Lower leg skin (tissue), 4 donors: Measurements from ENCODE around the gene FBXO2. TPM values are rescaled to one million over a fixed set of nuclear protein-coding genes. Genes with fewer than 3 reads are reported as not detected.

Source experiments
- DNase-seq, 2 donors: peaks; one replicate each; pipeline ENCODE4 v3.0.0-alpha.2; 2019; ENCODE audit warnings: low spot score in 2 of 2
- H3K4me3 ChIP-seq: fragments of 200-600 bp; sonication (generic); 2 replicates; pipeline ENCODE4 v1.5.1; 2017; ENCODE audit warnings: mild to moderate bottlenecking, low read depth; ENCODE audit not compliant: poor library complexity, severe bottlenecking
- POLR2A ChIP-seq, 2 donors: fragments of 450-650 bp; IDR thresholded peaks; one replicate each; pipeline ENCODE4 v1.6.1; 2016 to 2017; ENCODE audit warnings: antibody characterized with exemption in 2 of 2, mild to moderate bottlenecking in 1 of 2, moderate library complexity in 1 of 2
- WGBS, 2 donors: methylation state at CpG; one replicate each; pipeline ENCODE4 v1.1.5; 2018; 5-methylcytosine and 5-hydroxymethylcytosine counted together
- intact Hi-C: fragments of 100-400 bp; cut with DNase I; formaldehyde crosslinking; loops from one replicate; pipeline ENCODE4 v1.15.0; 2023; ENCODE audit warnings: low total_unique reads
- total RNA-seq, 4 donors: library from RNA; depleted of rRNA; stranded (reverse); fragments of >200 nt; gene quantifications; one replicate each; pipeline ENCODE4 v1.1.0, GENCODE V29; 2016
- TF ChIP-seq, protein P1 (sequence below), 3 donors: fragments of 450-650 bp; IDR thresholded peaks; one replicate each; pipeline ENCODE4 v1.5.1; 2016; ENCODE audit warnings: antibody characterized with exemption in 3 of 3, mild to moderate bottlenecking in 3 of 3, moderate library complexity in 2 of 3

Gene FBXO2
- total RNA-seq, 4 donors from 2014 or later: 9.1 to 19.5 (median 14.9) TPM

DNA sequence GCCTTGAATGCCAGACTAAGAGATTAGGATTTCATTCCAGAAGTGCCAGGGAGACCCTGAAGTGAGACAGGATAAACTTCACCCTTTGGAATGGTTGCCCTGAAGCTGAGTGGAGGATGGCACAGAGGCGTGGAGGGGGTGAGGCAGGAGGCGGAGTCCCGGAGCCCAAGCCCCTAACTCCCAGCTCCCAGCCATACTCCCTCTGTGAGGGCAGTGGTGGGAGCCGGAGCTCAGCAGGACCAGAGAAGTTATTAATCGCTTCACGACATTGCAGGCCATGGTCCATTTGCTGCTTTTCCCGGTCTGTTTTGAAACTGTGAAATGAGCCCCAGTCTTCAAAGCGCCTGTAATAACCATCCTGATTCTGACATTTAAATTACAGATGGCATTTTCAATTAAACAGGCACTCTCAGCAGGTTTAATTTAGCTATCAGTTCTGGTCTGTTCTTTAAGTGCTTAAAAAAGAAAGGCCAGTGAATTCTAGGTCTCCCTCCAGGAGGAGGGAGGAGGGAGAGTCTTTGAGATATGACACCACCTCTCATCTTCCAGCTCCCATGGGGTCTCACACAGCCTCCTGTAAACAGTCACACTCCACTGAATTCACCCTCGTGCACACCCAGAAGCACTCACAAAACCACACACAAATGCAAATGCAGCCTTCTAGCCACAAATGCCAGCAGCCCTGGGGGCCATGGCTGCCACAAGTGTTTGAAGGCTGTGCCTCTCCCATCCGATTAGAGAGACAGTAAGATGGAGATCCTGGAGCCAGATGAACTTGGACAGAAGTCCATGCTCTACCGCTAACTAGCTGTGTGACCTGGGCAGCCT lies 19.6 kb downstream of the FBXO2 start:
- H3K4me3 ChIP-seq: no peak overlapping the region
- WGBS, 2 donors: 69 to 75% methylated on average over 11 of the region's 11 CpGs
- intact Hi-C loops: no loop called here
- TF ChIP-seq, protein P1, sequence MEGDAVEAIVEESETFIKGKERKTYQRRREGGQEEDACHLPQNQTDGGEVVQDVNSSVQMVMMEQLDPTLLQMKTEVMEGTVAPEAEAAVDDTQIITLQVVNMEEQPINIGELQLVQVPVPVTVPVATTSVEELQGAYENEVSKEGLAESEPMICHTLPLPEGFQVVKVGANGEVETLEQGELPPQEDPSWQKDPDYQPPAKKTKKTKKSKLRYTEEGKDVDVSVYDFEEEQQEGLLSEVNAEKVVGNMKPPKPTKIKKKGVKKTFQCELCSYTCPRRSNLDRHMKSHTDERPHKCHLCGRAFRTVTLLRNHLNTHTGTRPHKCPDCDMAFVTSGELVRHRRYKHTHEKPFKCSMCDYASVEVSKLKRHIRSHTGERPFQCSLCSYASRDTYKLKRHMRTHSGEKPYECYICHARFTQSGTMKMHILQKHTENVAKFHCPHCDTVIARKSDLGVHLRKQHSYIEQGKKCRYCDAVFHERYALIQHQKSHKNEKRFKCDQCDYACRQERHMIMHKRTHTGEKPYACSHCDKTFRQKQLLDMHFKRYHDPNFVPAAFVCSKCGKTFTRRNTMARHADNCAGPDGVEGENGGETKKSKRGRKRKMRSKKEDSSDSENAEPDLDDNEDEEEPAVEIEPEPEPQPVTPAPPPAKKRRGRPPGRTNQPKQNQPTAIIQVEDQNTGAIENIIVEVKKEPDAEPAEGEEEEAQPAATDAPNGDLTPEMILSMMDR (IDR thresholded peaks at IDR 0.05): no peak
- no peak for TF ChIP-seq POLR2A (IDR thresholded peaks at IDR 0.05)
- DNase-seq: no peak

DNA sequence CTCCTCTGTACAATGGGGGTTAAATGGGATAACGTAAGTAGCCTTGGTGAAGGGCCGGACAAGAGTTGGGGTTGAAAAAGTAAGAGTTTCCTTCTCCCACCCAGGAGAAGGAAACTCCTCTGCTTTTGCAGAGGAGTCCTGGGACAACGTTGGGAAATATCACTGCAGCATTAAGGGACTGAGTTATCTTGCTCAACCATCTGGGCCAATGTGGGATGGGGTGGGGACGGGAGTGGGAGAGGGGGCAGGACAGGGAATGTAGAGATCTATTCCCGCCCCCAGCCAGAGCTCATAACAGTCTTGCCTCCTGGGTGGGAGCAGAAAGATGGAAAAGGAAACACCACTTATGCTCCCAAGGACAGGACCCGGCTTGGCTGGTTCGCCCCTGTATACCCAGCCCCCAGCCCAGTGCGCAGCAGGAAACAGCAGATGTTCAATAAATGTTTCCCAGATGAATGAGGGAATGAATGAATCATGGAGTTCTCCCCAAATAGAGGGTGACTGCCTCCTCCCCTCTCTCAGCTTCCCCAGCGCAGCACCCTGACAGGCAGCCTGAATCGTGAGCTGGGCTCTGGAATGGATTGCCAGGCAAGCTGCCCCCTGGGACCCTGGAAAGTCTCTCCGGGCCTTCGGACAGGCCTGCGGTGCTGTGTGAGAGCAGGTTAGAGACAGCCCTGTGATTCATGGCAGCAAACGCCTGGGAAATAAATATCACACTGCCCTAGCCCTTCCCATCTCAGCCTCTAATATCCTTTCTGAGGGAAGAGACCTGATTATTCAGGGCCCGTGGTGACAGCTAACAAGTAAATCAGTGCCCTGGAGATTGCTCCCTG lies 24.8 kb downstream of the FBXO2 start:
- intact Hi-C loops: no loop called here
- 36 to 44% methylated on average over 15 of the region's 15 CpGs for WGBS, 2 donors
- no peak for TF ChIP-seq POLR2A (IDR thresholded peaks at IDR 0.05)
- TF ChIP-seq, protein P1 (IDR thresholded peaks at IDR 0.05): no peak
- DNase-seq: no peak
- no peak overlapping the region for H3K4me3 ChIP-seq

DNA sequence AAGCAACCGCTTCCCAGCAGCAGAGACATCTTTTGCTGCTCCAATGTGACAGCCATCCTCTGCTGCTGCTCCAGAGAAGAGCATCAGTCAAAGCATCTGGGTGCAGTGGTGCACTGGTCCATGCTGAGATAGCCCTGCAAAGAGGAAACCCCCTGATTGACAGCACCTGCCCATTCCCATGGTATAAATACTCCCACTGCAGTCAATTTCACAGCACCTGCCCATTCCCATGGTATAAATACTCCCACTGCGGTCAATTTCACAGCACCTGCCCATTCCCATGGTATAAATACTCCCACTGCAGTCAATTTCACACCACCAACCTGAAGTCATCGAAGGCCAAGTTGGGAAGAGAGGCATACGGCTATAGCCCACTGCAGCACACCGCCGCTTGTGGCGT lies 25.5 kb downstream of the FBXO2 start:
- intact Hi-C loops: no loop called here
- H3K4me3 ChIP-seq: no peak overlapping the region
- TF ChIP-seq, protein P1 (IDR thresholded peaks at IDR 0.05): no peak
- no peak for TF ChIP-seq POLR2A (IDR thresholded peaks at IDR 0.05)
- no peak for DNase-seq
- 94% methylated on average over 7 of the region's 7 CpGs for WGBS, 2 donors

DNA sequence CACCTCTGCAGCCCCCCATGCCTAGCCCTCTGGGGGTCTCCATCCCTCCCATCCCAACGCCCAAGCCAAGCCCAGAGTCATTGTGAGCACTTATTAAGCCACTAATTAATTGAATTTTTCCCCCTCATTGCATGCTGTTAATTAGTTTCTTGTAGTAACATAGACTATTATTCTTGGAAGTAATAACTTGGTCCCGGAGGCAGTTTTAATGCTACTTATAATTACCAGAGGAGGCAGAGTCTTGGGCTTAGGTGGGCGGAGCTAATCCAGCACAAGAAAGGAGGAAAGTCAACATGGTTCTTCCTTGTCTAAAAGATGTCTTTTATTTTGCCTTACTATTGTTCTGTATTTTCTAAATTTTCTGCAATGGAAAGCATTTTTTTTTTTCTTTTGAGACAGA lies 27.7 kb downstream of the FBXO2 start:
- no peak for TF ChIP-seq POLR2A (IDR thresholded peaks at IDR 0.05)
- TF ChIP-seq, protein P1 (IDR thresholded peaks at IDR 0.05): no peak
- no peak overlapping the region for H3K4me3 ChIP-seq
- intact Hi-C loops: no loop called here
- 45 to 53% methylated on average over 3 of the region's 3 CpGs for WGBS, 2 donors
- no peak for DNase-seq

DNA sequence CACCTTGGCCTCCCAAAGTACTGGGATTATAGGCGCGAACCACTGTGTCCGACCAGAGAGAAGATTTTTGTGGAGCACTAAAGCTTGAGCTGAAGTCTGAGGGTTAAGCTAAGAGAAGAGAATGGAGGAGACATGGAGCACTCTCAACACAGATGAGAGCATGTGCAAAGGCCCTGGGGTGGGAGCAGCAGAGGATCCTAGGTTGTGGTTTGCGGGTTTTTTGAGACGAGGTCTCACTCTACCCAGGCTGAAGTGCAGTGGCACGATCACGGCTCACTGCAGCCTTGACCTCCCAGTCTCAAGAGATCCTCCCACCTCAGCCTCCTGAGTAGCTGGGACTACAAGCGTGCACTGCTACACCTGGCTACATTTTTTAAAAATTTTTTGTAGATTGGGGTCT lies 30.5 kb downstream of the FBXO2 start:
- DNase-seq: no peak
- intact Hi-C loops: no loop called here
- H3K4me3 ChIP-seq: no peak overlapping the region
- 82 to 87% methylated on average over 8 of the region's 8 CpGs for WGBS, 2 donors
- TF ChIP-seq, protein P1 (IDR thresholded peaks at IDR 0.05): no peak
- no peak for TF ChIP-seq POLR2A (IDR thresholded peaks at IDR 0.05)
